ENCODE results near the gene PPARA.
A peak's percentile ranks its signal among the peaks of the same experiment; 100 is the strongest.

The PPARA gene

DNA sequence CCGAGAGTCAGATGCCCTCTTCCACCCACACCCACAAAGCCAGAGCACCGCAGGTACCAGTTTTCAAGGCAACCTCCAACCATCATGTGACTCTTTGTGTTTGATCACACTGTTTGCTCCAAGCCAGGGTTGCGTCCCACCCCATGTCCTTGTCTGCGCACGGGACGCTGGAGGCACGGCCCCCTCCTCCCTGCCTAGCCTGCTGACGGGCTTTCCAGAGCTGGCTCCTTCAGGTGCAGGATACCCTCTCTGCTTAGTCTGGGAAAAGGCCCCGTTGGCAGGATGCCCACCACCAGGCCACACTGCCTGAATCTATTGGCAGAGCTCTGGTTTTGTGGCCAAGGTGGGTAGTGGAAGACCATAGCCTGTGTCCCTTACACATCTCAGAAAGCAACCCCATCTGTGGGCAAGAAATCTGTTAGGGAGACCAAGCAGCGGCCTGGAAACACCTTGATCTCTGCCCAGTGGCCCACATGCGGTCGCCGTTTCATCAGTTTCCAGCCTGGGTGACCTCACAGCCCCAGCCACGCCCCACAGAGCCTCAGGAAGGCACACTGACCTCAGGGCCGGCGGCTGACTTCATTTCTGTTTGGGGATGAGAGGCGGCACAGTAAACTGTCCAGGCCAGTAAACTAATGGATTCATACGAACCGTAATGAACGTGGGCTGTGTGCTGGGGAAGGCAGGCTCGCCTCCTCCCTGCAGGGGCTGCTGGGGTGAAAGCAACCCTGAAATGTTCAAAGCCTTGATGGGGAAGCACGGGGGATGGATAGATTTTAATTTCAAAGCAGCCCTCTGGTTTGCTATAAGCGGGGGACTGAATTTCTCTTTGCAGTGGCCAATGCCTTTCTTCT, 73.9 kb downstream of the PPARA start:
- DNase-seq: no peak

- DNase-seq: no peak
Measured at GRCh38 chr22:46224898-46225290, 74.6 kb downstream of the PPARA start.

GRCh38 chr22:46225631-46226030, 75.3 kb downstream of the PPARA start:
- no peak for DNase-seq

- no peak for DNase-seq
Measured at GRCh38 chr22:46226577-46226976, 76.3 kb downstream of the PPARA start.

GRCh38 chr22:46229701-46230100, 79.4 kb downstream of the PPARA start:
- no peak for DNase-seq

DNA sequence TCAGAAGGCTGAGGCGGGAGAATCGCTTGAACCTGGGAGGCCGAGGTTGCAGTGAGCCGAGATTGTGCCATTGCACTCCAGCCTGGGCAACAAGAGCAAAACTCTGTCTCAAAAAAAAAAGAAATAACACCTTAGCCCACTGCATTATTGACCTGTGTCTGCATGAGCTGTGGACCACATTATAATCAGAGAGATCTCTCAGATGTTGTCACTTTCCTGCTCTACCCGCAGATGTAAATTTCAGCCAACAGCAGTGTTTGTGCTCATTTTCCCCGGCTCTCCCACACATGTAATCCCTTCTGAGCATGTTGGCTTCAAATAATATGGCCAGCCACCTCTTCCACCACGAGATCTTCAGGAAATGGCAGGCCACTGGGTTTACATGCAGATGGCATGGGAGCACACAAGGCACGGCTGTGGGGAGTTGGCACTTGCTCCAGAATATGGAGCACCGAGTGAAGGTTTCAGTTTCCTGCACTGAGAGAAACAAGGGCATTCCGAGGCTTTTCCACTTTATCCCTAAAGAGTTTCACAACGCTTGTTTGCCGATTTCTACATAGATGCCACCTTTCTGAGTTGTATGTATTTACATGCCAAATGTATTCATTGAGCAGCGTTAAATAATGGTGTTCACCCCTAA, 80.1 kb downstream of the PPARA start:
- DNase-seq: no peak

GRCh38 chr22:46233231-46233630, 82.9 kb downstream of the PPARA start:
- peak; percentile 39 for DNase-seq

DNA sequence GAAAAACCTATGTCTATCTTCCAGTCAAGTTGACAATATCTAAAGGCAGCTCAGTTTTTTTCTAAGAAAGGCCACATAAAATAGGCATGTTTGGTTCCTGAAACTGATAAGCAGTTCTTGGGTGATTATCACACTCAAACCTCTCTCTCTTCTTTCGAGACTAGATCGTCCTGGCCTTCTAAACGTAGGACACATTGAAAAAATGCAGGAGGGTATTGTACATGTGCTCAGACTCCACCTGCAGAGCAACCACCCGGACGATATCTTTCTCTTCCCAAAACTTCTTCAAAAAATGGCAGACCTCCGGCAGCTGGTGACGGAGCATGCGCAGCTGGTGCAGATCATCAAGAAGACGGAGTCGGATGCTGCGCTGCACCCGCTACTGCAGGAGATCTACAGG, 84.6 kb downstream of the PPARA start:
- DNase-seq: no peak

DNA sequence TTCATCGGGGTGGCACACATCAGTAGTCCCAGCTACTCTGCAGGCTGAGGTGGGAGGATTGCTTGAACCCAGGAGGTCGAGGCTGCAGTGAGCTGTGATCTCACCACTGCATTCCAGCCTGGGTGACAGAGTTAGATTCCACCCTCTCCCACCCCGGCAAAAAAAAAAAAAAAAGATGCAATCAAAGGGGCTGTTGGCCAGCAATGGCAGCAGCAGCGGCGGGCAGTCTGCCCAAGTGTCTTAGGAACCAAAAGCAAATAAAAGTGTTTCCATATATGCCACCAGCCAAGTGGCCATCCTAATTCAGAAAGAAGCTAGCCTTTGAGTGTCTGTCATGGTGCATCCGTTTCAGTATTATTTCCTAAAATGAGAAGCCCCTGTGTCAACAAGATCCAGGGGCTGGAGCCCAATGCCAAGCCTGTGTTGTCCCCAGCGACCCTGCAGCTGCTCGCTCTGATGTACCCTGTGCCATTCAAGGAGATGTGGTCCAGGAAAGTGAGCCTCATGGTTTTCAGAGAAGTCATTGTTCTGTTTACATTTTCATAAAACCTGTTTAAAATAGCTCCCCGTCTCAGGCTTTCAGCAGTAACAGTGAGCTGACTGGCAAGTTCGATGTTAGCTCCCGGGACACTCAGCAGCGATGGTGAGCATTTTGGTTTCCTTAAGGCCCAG, 87.3 kb downstream of the PPARA start:
- no peak for DNase-seq

GRCh38 chr22:46238541-46238940, 88.2 kb downstream of the PPARA start:
- no peak for DNase-seq

GRCh38 chr22:46239261-46240048, 89.1 kb downstream of the PPARA start:
- DNase-seq: no peak

DNA sequence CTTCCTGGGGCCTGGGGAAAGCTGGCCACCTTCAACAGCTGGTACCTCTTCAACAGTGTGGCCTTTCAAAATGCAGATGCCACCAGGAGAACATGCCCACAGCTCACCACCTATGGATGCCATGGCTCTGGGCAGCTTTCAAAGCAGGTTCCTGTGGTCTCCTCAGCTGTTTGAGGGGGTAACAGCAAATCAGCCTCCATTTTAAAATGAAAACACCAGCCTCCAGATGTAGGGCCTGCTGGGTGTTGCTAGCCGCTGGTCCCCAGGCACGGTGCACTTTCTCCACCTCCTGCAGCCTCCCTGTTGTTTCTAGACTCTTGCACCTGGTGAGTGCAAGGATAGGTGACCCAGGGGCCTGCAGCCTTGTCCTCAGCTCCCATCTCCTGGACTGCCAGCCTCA, 89.7 kb downstream of the PPARA start:
- no peak for DNase-seq

- no peak for DNase-seq
Measured at GRCh38 chr22:46240506-46240905, 90.2 kb downstream of the PPARA start.

- no peak for DNase-seq
Measured at GRCh38 chr22:46240907-46241306, 90.6 kb downstream of the PPARA start.

GRCh38 chr22:46241396-46242007, 91.2 kb downstream of the PPARA start:
- no peak for DNase-seq

GRCh38 chr22:46242076-46242475, 91.8 kb downstream of the PPARA start:
- DNase-seq: no peak

GRCh38 chr22:46244771-46245170, 94.4 kb downstream of the PPARA start:
- no peak for DNase-seq

GRCh38 chr22:46245511-46245910, 95.2 kb downstream of the PPARA start:
- DNase-seq: no peak

DNA sequence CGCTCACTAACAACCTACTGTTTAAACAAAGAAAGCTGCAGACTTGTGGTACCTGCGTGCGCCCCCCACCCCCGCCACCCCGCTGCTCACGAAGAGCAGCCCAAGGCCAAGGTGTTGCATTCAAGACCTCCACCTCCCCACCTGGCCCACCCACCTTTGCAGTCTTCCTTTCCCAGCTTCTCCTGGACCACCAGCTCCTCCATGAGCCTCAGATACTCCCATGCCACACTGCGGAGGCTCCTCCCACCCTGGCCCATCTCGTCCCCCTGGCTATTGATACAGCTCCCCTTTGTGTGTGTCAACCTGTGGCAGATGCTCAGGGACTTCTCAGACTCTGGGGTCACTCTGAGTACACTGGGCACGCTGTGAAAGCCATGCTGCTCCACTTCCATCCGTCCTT, 95.9 kb downstream of the PPARA start:
- DNase-seq: no peak

DNA sequence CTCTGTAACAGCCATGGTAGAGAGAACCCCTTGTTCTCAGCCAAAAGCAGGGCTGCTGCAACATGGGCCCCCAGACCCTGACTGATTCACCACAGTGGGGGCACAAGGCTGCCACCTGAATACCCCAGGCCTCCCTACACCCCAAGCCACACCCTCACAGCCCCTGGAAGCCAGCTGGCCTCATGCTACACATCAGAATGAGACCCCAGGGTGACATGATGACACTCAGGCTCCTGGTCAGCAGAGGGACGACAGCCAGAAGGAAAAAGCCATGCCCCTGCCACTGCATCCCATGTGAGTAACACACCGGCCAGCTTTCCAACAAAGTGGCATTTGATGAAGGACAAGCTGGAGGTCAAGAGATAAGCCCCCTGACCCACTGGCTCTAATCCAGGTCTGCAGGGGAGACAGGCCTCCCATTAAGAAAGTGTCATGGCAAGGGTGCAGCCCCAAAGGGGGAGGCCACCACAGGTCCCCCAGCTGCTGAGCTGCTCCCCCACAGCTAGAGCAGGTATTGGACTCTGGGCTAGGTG, 97.2 kb downstream of the PPARA start:
- DNase-seq: no peak

- DNase-seq: peak; percentile 96
Measured at GRCh38 chr22:46250035-46250782, 99.9 kb downstream of the PPARA start, which contains the start of gene CDPF1. CDPF1 (minus strand) TSS chr22:46250293; CDS start chr22:46248284, 2,009 bp downstream.

DNA sequence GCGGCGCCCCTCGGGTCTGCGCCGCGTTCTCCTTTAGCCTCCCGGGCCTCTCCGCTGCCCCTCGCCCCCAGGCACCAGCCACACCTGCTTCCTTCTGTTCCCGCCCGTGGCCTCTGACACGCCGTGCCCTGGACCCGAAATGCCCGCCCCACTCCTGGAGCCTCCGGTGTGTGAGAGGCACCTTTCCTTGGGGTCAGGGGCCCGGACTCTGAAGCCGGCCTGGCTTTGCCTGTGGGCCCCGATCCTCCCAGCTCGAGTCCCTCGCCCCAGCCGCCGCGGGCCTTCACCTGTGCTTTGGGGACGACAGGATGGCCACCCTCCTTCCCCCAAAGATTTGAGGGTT, 100.4 kb downstream of the PPARA start:
- DNase-seq: peak; percentile 58

Measured in NCI-H69 (cell line).